HL-60 (cell line): ENCODE data around the gene ARHGEF6.

Experiments
- DNase-seq, 2 experiments: peaks; one replicate each; pipeline ENCODE4 v3.0.0-alpha.2; 2010 to 2020; ENCODE audit warnings: low read depth in 1 of 2, low spot score in 1 of 2
- H3K27ac ChIP-seq: fragments of 250-450 bp; sonication (Bioruptor Pico); replicated peaks from 2 replicates; pipeline ENCODE4 v1.5.1; 2020; ENCODE audit warnings: mild to moderate bottlenecking, moderate library complexity
- H3K27me3 ChIP-seq: fragments of 250-450 bp; sonication (Bioruptor Pico); 2 replicates; pipeline ENCODE4 v1.5.1; 2021; ENCODE audit warnings: mild to moderate bottlenecking, moderate library complexity; ENCODE audit not compliant: insufficient read depth, poor library complexity, severe bottlenecking
- H3K4me3 ChIP-seq: replicated peaks from 2 replicates; pipeline ENCODE4 v1.5.1; 2011; ENCODE audit warnings: mild to moderate bottlenecking, control low read depth, low read length; ENCODE audit not compliant: insufficient read depth
- GABPA ChIP-seq: IDR thresholded peaks from 2 replicates; pipeline ENCODE4 v1.6.1; 2012; ENCODE audit warnings: low read depth
- POLR2AphosphoS5 ChIP-seq: IDR thresholded peaks from 2 replicates; pipeline ENCODE4 v1.6.1; 2012; ENCODE audit warnings: low read depth
- SPI1 ChIP-seq: IDR thresholded peaks from 2 replicates; pipeline ENCODE4 v1.6.1; 2012; ENCODE audit warnings: low read depth, mild to moderate bottlenecking, borderline replicate concordance
- TF ChIP-seq, protein P1 (sequence below): IDR thresholded peaks from one replicate; pipeline ENCODE4 v1.5.1; 2011; ENCODE audit warnings: low read length, control low read depth, inconsistent platforms; ENCODE audit not compliant: insufficient read depth
- TF ChIP-seq, protein P2 (sequence below): IDR thresholded peaks from 2 replicates; pipeline ENCODE4 v1.6.1; 2012; ENCODE audit warnings: low read depth; ENCODE audit not compliant: insufficient replicate concordance

The ARHGEF6 gene

DNA sequence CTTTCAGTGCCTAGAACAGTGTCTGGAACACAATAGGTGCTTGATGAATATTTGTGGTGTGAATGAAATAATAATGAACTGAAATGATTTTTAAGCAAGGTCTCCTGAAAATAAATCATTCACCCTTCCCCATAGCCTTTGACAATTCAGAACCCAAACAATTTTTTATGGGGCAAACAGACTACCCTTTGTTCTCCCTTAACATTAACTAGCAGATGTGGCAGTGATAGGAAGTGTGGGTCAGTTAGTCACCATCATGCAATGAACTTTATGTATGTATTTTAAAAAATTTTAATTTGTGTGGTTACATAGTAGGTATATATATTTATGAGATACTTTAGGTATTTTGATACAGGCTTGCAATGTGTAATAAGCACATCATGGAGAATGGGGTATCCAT, 160.0 kb downstream of the ARHGEF6 start:
- Histone ChIP-seq H3K4me3 (no peak overlapping the region), H3K27ac (no peak overlapping the region), H3K27me3 (no peaks in the 10 kb centered on the region)
- no peak for TF ChIP-seq GABPA
- TF ChIP-seq, protein P1, sequence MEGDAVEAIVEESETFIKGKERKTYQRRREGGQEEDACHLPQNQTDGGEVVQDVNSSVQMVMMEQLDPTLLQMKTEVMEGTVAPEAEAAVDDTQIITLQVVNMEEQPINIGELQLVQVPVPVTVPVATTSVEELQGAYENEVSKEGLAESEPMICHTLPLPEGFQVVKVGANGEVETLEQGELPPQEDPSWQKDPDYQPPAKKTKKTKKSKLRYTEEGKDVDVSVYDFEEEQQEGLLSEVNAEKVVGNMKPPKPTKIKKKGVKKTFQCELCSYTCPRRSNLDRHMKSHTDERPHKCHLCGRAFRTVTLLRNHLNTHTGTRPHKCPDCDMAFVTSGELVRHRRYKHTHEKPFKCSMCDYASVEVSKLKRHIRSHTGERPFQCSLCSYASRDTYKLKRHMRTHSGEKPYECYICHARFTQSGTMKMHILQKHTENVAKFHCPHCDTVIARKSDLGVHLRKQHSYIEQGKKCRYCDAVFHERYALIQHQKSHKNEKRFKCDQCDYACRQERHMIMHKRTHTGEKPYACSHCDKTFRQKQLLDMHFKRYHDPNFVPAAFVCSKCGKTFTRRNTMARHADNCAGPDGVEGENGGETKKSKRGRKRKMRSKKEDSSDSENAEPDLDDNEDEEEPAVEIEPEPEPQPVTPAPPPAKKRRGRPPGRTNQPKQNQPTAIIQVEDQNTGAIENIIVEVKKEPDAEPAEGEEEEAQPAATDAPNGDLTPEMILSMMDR = no peak
- TF ChIP-seq, protein P2, sequence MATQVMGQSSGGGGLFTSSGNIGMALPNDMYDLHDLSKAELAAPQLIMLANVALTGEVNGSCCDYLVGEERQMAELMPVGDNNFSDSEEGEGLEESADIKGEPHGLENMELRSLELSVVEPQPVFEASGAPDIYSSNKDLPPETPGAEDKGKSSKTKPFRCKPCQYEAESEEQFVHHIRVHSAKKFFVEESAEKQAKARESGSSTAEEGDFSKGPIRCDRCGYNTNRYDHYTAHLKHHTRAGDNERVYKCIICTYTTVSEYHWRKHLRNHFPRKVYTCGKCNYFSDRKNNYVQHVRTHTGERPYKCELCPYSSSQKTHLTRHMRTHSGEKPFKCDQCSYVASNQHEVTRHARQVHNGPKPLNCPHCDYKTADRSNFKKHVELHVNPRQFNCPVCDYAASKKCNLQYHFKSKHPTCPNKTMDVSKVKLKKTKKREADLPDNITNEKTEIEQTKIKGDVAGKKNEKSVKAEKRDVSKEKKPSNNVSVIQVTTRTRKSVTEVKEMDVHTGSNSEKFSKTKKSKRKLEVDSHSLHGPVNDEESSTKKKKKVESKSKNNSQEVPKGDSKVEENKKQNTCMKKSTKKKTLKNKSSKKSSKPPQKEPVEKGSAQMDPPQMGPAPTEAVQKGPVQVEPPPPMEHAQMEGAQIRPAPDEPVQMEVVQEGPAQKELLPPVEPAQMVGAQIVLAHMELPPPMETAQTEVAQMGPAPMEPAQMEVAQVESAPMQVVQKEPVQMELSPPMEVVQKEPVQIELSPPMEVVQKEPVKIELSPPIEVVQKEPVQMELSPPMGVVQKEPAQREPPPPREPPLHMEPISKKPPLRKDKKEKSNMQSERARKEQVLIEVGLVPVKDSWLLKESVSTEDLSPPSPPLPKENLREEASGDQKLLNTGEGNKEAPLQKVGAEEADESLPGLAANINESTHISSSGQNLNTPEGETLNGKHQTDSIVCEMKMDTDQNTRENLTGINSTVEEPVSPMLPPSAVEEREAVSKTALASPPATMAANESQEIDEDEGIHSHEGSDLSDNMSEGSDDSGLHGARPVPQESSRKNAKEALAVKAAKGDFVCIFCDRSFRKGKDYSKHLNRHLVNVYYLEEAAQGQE = no peak
- no peak for TF ChIP-seq SPI1
- TF ChIP-seq POLR2AphosphoS5 = no peak
- DNase-seq = no peak

DNA sequence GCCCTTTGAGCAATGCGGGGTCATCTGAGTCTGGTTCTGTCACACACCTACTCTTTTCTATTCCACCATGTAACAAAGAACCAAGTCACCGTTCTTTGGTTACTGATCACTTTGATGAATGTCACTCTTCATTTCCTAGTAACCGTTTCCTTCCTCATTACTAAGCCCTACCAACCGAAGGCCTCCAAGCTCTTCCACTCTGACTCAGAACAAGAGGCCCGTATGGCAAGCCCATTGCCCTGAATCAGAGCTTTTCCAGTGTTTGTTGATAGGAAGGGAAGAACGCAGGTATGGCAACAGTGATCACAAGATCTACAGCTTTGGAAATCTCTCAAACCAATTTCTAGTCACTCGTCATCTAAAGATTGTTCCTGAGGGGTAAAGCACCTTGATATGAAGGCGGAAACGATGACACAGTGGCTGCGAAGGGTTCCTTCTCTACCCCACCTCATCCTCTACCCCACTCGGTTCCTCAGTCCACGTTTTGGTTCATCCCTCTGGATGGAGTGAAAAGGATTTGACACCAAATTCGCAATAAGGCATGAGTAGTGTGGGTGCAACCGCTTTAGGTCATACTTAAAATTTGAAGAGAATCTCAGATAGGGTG, 160.7 kb downstream of the ARHGEF6 start:
- Histone ChIP-seq H3K27me3 (no peaks in the 10 kb centered on the region), H3K27ac (no peak overlapping the region), H3K4me3 (no peak overlapping the region)
- no peak for DNase-seq
- TF ChIP-seq SPI1 (no peak), POLR2AphosphoS5 (no peak), GABPA (no peak)
- TF ChIP-seq, protein P2 = no peak
- TF ChIP-seq, protein P1 = no peak

DNA sequence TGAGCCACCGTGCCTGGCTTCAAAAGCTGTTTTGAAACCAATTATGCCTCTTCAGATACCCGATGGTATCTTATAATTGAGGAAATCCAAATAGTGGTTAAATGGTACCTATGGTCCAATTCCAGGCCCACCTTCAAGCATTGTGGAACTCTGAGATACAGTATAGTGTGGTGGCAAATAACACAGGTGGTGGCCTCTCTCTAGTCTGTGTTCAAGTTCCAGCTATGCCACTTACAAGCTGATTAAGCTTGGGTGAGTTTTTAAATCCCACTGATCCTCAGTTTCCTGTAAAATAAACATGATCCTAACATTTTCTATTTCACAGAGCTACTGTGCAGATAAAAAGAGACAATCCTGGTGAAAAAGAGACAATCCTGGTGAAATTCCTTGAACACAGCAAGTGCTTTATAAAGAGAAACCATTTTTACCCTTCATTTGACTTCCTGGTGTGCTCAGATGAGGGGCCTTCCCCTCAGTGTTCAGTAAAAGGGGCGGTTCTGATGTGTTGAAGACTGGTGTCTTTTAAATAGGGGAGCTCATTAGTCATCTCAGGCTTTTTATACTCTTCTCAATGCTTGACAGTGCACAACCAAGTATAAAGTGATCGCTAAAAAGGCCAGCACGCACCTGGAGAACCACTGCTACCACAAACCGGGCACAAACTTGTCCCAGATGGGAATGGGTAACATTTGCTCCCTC, 163.6 kb downstream of the ARHGEF6 start:
- Histone ChIP-seq H3K27ac (no peak overlapping the region), H3K4me3 (no peak overlapping the region), H3K27me3 (no peaks in the 10 kb centered on the region)
- TF ChIP-seq POLR2AphosphoS5 (no peak), SPI1 (no peak), GABPA (no peak)
- TF ChIP-seq, protein P2 = no peak
- TF ChIP-seq, protein P1 = no peak
- no peak for DNase-seq
